Sigmoid colon (tissue), 4 donors: Measurements from ENCODE around the gene DERA.

Source experiments
- CTCF ChIP-seq, 4 experiments: fragments of 450-650 bp in 3 of 4; fragments of 200-600 bp in 1 of 4; IDR thresholded peaks; one replicate each; pipeline ENCODE4 v1.5.1; 2016 to 2019; ENCODE audit warnings: antibody characterized with exemption in 4 of 4, mild to moderate bottlenecking in 3 of 4, moderate library complexity in 2 of 4
- EP300 ChIP-seq, 4 donors: sonication (generic); formaldehyde crosslinking; IDR thresholded peaks; one replicate each; pipeline ENCODE4 v1.6.1; 2017; ENCODE audit warnings: antibody characterized with exemption in 4 of 4
- POLR2A ChIP-seq, 2 donors: fragments of 450-650 bp; IDR thresholded peaks; one replicate each; pipeline ENCODE4 v1.6.1; 2016; ENCODE audit warnings: antibody characterized with exemption in 2 of 2, mild to moderate bottlenecking in 2 of 2, moderate library complexity in 2 of 2

GRCh38 chr12:15880721-15881120, 30.4 kb upstream of the DERA start:
- no peak for TF ChIP-seq POLR2A (IDR thresholded peaks at IDR 0.05)
- TF ChIP-seq CTCF (IDR thresholded peaks at IDR 0.05): no peak
- no peak for TF ChIP-seq EP300 (IDR thresholded peaks at IDR 0.05)
